ENCODE measurements around the gene NPR3.
A peak's percentile ranks its signal among the peaks of the same experiment; 100 is the strongest.

The NPR3 gene

GRCh38 chr5:32710550-32711361, at the start of gene NPR3:
Gene NPR3, plus strand, starts transcription at chr5:32711321. Its CDS starts 456 bp downstream, at chr5:32711777.
- DNase-seq, result no peak

GRCh38 chr5:32664523-32664922, 46.6 kb upstream of the NPR3 start:
- DNase-seq, result no peak

GRCh38 chr5:32668552-32668951, 42.6 kb upstream of the NPR3 start:
- no peak for DNase-seq

- no peak for DNase-seq
Observed at GRCh38 chr5:32673272-32673671, 37.8 kb upstream of the NPR3 start.

- no peak for DNase-seq
Observed at GRCh38 chr5:32677023-32677422, 34.1 kb upstream of the NPR3 start.

- DNase-seq, result no peak
Observed at GRCh38 chr5:32678472-32678871, 32.6 kb upstream of the NPR3 start.

- no peak for DNase-seq
Observed at GRCh38 chr5:32679218-32679617, 31.9 kb upstream of the NPR3 start.

- no peak for DNase-seq
Observed at GRCh38 chr5:32680183-32680582, 30.9 kb upstream of the NPR3 start.

GRCh38 chr5:32683125-32683524, 28.0 kb upstream of the NPR3 start:
- DNase-seq, result no peak

- no peak for DNase-seq
Observed at GRCh38 chr5:32684260-32684659, 26.9 kb upstream of the NPR3 start.

GRCh38 chr5:32686799-32687498, 24.2 kb upstream of the NPR3 start:
- DNase-seq, result no peak

GRCh38 chr5:32687499-32687831, 23.7 kb upstream of the NPR3 start:
- DNase-seq, result no peak

- no peak for DNase-seq
Observed at GRCh38 chr5:32690153-32690552, 21.0 kb upstream of the NPR3 start.

- no peak for DNase-seq
Observed at GRCh38 chr5:32690666-32691065, 20.5 kb upstream of the NPR3 start.

GRCh38 chr5:32692036-32692746, 18.9 kb upstream of the NPR3 start:
- no peak for DNase-seq

- DNase-seq, result no peak
Observed at GRCh38 chr5:32703957-32704356, 7.2 kb upstream of the NPR3 start.

GRCh38 chr5:32707418-32707997, 3.6 kb upstream of the NPR3 start:
- DNase-seq, result no peak

GRCh38 chr5:32708949-32709348, 2.2 kb upstream of the NPR3 start:
- no peak for DNase-seq

GRCh38 chr5:32709750-32710549, 1.2 kb upstream of the NPR3 start:
- peak; percentile 45 for DNase-seq

GRCh38 chr5:32711362-32711680, 200 bp downstream of the NPR3 start:
- no peak for DNase-seq

- DNase-seq, result no peak
Observed at GRCh38 chr5:32711681-32712480, 760 bp downstream of the NPR3 start.
